Body of pancreas (tissue), 4 donors: ENCODE measurements around the gene AIFM2. TPM values are rescaled to one million over a fixed set of nuclear protein-coding genes. Genes with fewer than 3 reads are reported as not detected.
A peak's percentile ranks its signal among the peaks of the same experiment; 100 is the strongest.

Experiments
- ATAC-seq: fragments of 150-250 bp; one replicate; pipeline ENCODE4 v1.9.1; 2016
- DNase-seq, 4 donors: peaks; one replicate each; pipeline ENCODE4 v3.0.0-alpha.2; 2019
- H3K27ac ChIP-seq, 4 donors: fragments of 200-600 bp; sonication (generic); 1 replicate in 3 of 4; 2 replicates in 1 of 4; pipeline versions ENCODE4 v1.5.1 to v1.6.1; 2016 to 2019; ENCODE audit warnings: mild to moderate bottlenecking in 1 of 4, mixed read lengths in 1 of 4, moderate library complexity in 1 of 4
- H3K27me3 ChIP-seq, 2 donors: fragments of 200-600 bp; sonication (generic); one replicate each; pipeline ENCODE4 v1.6.0; 2016; ENCODE audit warnings: mild to moderate bottlenecking in 1 of 2
- H3K36me3 ChIP-seq, 2 donors: fragments of 200-600 bp; sonication (generic); replicated peaks in 1 of 2; 2 replicates each; pipeline ENCODE4 v1.5.1; 2016; ENCODE audit warnings: low read depth in 2 of 2; ENCODE audit not compliant: insufficient read depth in 1 of 2
- H3K4me1 ChIP-seq: fragments of 200-600 bp; sonication (generic); one replicate; pipeline ENCODE4 v1.6.0; 2016
- H3K4me3 ChIP-seq, 2 donors: fragments of 200-600 bp; sonication (generic); 1 replicate in 1 of 2; 2 replicates in 1 of 2; pipeline ENCODE4 v1.5.1; 2016 to 2019
- H3K9me3 ChIP-seq, 3 donors: fragments of 200-600 bp; sonication (generic); 1 replicate in 2 of 3; 2 replicates in 1 of 3; pipeline ENCODE4 v1.5.1; 2016
- CTCF ChIP-seq, 7 experiments: fragments of 450-650 bp in 4 of 7; fragments of 200-600 bp in 3 of 7; sonication (generic) in 3 of 7; IDR thresholded peaks; one replicate each; pipeline ENCODE4 v1.5.1; 2016 to 2019; ENCODE audit warnings: antibody characterized with exemption in 7 of 7
- POLR2A ChIP-seq, 3 donors: fragments of 450-650 bp; IDR thresholded peaks; one replicate each; pipeline ENCODE4 v1.6.1; 2016; ENCODE audit warnings: antibody characterized with exemption in 3 of 3, mild to moderate bottlenecking in 2 of 3
- WGBS, 2 donors: methylation state at CpG; one replicate each; pipeline ENCODE4 v1.1.5; 2017; 5-methylcytosine and 5-hydroxymethylcytosine counted together
- intact Hi-C: fragments of 100-400 bp; cut with DNase I; formaldehyde crosslinking; loops from one replicate; pipeline ENCODE4 v1.15.1; 2023
- total RNA-seq, 2 donors: library from RNA; depleted of rRNA; stranded (reverse); fragments of >200 nt; gene quantifications; one replicate each; pipeline ENCODE4 v1.1.0, GENCODE V29; 2016

The AIFM2 gene
- total RNA-seq, 2 donors from 2014 or later, result 4.2 to 12.2 TPM

GRCh38 chr10:70174058-70174741, 41.6 kb upstream of the AIFM2 start:
- Histone ChIP-seq H3K9me3 (no peaks in the 10 kb centered on the region), H3K4me3 (no peak overlapping the region), H3K27me3 (no peaks in the 10 kb centered on the region), H3K4me1 (peaks cover 3% of the 10 kb centered on the region), H3K36me3 (no peaks in the 10 kb centered on the region), H3K27ac (peak overlapping the region in 2 of 4 donors; percentile 36 to 44)
- ATAC-seq (no peak), DNase-seq (peak in 1 of 4 donors; percentile 39)
- intact Hi-C loops, result no loop called here
- no peak for TF ChIP-seq CTCF (IDR thresholded peaks at IDR 0.05)
- TF ChIP-seq POLR2A (IDR thresholded peaks at IDR 0.05), result no peak
- 37 to 39% methylated on average over 3 to 4 of the region's 4 CpGs for whole genome bisulfite sequencing, 2 donors

DNA sequence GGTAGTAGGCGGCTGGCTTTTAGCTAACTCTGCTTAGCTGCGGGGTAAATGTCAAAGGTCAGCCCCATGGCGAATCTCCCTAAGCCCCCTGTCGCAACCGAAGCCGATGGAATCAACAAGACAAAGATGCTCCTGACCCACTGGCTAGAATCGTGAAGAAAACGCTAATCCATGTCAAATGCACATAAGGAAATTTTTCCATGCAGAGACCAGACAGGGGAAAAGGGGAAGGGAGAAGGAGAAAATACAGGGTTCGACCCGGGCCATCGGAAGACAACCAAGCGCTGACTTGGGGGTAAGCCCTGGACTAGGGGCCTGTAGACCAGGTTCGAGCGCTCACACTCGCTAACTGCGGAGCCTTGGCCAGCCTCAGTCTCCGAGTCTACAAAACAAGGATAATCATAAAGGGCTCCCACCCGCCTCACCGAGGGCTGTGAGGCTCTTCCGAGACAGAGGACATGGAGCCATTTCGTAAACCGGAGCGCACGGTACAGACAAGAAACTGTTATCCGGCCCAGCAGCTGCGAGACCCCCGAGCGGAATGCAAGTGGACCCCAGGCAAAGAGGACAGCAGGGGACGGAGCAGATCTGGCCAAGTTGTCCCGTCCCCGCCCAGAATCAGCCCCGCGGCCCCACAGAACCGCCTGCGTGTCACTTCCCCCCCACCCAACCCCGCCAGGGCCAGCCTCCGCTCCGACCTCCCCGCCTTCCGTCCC, 37.2 kb upstream of the AIFM2 start:
- Histone ChIP-seq H3K36me3 (no peaks in the 10 kb centered on the region), H3K27ac (peak overlapping the region; percentile 82 to 95 (median 90)), H3K27me3 (no peaks in the 10 kb centered on the region), H3K9me3 (no peaks in the 10 kb centered on the region), H3K4me1 (peaks cover 22% of the 10 kb centered on the region), H3K4me3 (peak overlapping the region; percentile 94)
- ATAC-seq, result peak; percentile 40
- 0 to 2% methylated on average over 19 to 38 of the region's 40 CpGs for WGBS, 2 donors
- intact Hi-C loops, result no loop called here
- TF ChIP-seq POLR2A (IDR thresholded peaks at IDR 0.05) (no peak), CTCF (IDR thresholded peaks at IDR 0.05) (no peak)
- no peak for DNase-seq

DNA sequence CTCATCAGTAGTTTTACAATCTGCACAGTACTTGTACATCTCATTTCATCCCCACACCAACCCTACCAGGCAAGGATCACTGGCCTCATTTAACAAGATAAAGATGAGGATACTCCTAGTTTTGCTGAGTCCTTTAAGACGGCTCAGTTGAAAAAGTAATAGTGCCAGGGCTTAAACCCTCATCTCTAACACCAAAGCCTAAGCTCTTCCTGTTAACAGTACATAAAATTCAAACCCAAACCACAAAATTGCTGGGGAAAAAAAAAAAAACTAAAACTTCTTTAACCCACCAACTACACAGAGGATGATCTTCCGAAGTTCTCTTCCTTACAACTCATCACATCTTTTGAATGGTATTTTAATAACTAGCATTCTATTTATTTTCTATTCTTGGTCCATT, 36.4 kb upstream of the AIFM2 start:
- TF ChIP-seq CTCF (IDR thresholded peaks at IDR 0.05) (no peak), POLR2A (IDR thresholded peaks at IDR 0.05) (no peak)
- intact Hi-C loops, result no loop called here
- no peak for DNase-seq
- Histone ChIP-seq H3K4me1 (peaks cover 24% of the 10 kb centered on the region), H3K27me3 (no peaks in the 10 kb centered on the region), H3K36me3 (no peaks in the 10 kb centered on the region), H3K27ac (no peak overlapping the region), H3K9me3 (no peaks in the 10 kb centered on the region), H3K4me3 (peak overlapping the region in 1 of 2 donors; percentile 94)
- no peak for ATAC-seq
- WGBS, 2 donors, result 14 to 27% methylated on average over 2 of the region's 2 CpGs

DNA sequence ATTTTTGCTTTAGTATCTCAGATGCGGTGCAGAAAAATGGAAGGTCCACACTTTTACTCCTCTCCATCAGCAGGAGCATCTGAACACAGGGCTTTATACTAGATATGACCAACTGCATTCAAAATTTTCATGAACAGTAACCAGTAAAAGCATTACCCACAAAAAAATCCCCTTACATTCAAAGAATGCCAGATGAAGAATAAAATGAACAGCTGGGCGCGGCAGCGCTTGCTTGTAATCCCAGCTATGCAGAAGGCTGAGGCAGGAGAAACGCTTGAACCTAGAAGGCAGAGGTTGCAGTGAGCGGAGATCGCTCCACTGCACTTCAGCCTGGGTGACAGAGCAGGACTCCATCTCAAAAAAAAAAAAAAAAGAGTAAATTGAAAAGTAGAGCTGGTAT, 34.6 kb upstream of the AIFM2 start:
- peaks cover 36% of the 10 kb centered on the region for H3K4me1 ChIP-seq
- H3K4me3 ChIP-seq, result no peak overlapping the region
- no peaks in the 10 kb centered on the region for H3K27me3 ChIP-seq
- no peaks in the 10 kb centered on the region for H3K9me3 ChIP-seq
- H3K36me3 ChIP-seq, result no peaks in the 10 kb centered on the region
- intact Hi-C loops, result no loop called here
- TF ChIP-seq CTCF (IDR thresholded peaks at IDR 0.05) (no peak), POLR2A (IDR thresholded peaks at IDR 0.05) (no peak)
- no peak for ATAC-seq
- DNase-seq, result no peak
- WGBS, 2 donors, result 87% methylated on average over 7 of the region's 7 CpGs
- no peak overlapping the region for H3K27ac ChIP-seq
